Stimulated activated CD8-positive, alpha-beta memory T cell treated with anti-CD3 and anti-CD28 coated beads, Interleukin-4, amount 100 ng/mL, for 1 hour (primary cell): ENCODE measurements around the gene CARD19.
"Not testable (repeated sequence)": the region's sequence is repeated elsewhere in the genome, so short reads cannot be mapped to it uniquely, and the experiment has no call there.

ENCODE experiments used
- DNase-seq, 2 donors: peaks; one replicate each; pipeline ENCODE4 v3.0.0-alpha.2; 2020; ENCODE audit warnings: low read depth in 2 of 2, low spot score in 1 of 2

Gene CARD19

DNA sequence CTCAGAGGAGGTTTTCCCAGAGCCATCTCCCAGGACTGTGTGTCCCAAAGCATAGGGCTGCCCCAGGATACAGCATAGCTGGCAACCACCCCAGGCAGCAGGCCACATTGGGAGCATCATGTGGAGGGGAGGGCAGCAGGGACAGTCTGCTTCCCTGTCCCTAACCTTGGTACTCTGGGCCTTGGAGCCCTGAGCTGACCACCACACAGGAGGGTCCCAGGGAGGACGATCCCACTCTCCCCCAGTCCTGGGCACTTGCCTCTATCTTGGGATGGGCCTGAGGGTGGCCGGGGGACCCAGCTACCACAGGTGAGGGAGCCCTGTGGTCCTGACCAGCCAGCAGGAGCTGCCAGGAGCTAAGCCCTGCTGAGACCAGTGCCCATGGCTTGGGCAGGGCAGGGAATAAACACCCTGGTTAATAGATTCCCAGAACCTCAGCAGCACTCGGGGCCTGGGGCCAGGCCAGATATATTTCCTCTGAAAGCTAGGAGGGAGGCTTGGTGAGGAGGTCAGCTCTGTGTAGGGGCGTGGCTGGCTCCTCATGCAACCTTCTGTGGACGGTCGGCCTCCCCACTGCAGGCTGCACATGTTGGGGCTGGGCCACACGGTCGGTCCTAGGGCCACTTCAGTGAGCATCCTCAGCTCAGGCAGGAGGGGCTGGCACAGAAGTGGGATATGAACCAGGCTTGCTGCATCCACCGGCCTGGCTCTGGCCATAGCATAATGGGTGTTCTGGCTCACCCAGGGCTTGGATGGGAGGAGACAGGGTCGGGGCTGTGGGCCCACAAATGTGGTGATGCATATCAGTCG is 33.9 kb downstream of the CARD19 start:
- DNase-seq: no peak

DNA sequence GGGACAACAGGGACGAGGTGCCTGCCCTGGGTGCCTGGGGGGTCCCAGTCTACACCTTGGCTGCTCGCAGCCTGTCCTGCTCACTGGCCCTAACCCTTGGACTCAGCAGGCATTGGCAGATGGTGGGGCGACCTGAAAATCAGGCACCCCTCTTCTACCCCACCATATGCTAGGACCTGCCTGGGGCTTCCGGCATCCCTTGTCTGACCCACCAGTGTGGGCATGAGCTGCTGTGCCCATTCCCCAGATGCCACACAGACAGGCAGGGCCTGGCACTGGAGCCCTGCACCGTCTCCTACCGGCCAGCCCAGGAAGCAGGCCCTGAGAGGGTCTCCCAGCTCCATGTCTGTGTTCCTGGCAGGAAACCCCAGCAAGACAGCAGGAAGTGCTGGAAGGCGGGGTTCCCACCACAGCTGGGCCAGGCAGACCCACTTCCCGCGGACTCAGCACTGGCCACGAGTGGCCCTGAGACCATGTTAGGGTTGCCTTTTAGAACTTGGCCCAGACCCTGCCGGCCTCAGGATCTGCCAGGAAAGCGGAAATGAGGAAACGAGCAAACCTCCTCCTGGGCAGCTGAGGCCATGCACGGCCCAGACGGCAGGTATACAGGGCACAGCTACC is 35.0 kb downstream of the CARD19 start:
- no peak for DNase-seq

DNA sequence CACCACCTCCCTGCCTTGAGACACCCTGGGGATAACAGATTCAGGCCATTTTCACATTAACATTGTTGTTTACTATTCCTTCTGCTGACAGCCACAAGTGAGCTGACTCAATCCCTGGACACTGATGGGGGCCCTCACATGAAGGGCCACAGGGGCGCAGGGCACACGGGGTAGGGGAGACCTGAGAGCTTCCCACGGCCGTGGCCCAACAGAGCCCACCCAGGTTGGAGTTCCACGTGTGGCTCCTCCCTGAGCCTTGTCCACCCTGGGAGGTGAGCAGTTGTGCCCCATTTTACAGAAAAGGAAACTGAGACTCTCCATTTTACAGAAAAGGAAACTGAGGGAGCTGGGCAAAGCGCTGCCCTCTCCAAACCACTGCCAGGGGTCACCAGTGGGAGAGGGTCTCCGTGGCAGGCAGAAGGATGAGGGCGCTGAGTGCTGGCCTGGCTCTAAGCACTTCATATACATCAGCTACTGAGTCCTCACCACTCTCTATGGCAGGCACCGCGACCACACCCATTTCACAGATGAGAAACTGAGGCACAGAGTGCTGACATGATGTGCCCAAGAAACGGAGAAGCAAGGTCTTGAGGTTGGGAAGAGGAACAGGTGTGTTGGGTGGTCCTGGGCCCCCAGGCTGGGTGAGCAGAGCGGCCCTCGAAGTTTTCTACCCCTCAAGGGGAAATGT is 35.7 kb downstream of the CARD19 start:
- no peak for DNase-seq

DNA sequence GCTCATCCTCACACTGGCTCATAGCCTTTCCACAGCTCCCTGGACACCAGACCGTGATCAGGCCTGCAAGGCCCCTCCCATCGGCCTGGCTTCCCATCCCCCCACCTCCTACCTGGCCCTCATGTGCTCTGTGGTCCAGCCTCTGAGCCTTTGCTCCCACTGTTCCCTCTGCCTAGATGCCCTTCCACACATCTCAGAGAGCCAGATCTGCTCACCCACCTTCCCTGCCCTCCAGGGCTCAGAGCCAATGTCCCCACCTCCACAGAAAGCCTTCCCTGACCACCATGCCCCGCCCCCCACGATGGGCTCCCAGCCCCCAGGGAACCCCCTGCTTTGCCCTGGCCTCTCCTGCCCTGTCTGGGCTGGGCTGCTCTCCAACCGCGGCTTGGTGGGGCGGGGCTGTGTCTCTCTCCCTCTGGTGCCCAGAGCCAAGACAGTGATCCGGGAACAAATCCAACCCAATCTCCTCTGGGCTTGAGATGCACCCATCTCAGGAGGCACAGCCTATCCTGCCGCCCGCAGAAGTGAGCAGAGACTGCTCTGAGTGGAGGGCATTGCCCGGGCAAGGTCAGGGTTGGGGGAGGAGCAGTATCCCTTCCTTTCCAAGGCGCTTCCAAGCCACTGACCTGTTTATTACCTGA is 36.4 kb downstream of the CARD19 start:
- DNase-seq: no peak

DNA sequence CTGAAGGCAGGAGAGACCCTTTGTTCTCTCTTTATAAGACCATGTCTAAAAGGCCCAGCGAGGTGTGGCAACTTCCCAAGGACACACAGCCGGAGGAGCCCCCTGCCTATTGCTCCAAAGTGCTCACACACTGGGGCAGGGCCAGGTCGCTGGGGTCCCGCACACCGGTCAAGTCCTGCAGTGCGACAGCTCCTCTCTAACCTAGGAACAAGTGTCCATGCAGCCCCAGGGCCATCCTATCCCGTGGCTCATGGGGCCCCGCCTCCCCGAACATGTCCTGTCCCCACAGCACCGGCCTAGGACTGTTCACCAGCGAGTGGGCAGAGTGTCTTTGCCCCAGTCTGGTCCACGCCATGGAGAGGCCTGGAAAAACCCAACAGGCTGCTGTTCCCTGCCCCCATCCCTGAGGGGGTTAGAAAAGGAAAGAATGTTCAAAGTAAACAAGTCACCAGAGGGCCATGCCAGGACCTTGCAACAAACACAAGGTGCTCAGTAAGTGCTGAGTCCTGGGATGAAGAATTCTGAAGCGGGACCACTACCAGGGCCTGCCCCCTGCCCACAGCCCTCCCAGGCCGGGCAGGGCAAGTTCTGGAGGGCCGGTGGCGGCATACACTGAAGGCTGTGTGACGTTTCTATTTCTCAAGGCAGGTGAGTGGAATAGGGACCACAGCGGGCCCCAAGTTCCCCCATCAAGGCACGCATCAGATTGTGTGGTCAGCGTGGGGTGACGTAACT is 37.1 kb downstream of the CARD19 start:
- no peak for DNase-seq

DNA sequence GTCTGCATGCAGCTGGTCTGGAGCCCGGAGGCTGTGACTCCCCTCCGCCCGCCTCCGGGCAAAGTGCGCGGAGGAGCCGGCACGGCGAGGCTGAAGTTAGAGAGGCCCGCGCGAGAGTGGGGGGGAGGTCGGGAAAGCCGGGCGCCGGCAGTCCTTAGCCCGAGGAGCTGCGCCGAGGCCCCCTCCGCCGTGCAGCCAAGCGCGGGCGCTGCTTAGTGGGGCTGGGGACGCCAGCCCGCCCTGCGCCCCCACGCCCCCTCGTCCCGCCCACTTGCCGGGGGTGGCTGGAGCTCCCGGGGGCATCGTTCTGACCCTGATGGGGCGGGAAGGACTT is 37.6 kb downstream of the CARD19 start:
- DNase-seq: no peak

DNA sequence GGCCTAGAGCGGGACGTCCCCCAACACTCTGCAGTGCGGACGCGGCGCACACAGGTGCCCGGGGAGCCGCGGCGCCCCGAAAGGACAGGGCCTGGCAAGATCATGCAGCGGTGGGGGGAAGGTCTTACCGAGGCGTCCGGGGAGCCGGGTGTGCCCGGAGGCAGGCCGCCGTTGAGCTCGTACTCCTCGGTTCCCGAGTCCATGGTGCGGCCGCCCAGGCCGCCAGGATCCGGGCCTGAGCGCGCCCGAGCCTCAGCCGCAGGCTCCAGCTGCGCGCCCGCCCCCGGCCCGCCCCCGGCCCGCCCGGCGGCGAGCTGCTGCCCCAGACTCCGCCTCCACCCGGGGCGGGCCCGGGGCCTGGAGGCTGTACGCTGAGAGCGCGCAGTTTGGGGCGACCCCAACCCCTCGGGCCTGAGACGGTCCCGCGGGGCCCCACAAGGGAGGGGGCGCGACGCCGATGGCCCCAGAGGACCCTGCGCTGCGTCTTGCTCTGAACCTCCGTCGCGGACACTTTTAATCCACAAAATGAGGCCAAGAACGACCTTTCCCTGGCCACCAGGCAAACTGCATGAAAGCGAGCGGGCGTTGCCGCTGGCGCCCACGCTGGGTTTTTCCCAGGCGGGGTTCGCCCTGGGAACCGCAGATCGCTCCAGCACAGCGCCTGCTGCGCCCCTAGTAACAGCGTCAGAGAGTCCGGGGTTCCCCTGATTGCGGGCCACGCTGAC is 38.2 kb downstream of the CARD19 start, which contains the start of gene NINJ1:
TSS of gene NINJ1 (minus strand) at position 237 of the 725 bp plus-strand sequence. CDS start at position 203, 34 bp downstream.
- DNase-seq: peak; percentile 24 to 69

DNA sequence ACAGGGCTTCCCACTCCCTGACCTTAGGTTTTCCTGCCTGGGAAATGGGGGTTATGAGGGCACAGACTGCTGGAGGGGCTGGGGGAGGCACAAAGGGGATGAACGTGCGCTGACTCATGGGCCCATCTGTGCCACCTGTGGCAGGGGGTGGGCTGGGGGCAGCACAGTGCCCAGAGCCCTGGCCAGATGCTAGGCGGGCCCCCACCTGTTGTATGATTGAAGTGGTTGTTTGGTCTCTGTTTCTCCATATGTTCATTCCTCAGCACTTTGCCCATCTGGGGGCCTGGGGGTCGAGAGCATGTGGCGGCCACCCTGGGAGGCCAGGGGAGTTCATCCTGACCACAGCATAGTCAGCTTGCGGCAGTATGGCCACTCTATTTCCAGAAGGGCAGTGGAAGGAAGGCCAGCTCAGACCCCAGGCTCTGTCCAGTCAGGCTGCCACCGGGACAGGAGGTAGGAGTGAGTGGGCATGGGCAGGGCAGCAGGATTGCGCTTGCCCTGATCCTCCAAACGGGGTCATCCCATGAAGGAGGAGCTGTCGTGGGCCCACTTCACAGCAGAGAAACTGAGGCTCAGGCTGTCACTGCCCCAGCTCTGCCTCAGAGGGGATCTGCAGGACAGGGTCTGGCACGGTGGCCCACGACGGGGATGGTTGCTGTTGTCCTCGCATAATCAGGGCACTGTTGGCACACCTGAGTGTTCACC is 38.9 kb downstream of the CARD19 start:
- DNase-seq: peak in 1 of 2 donors; percentile 47

DNA sequence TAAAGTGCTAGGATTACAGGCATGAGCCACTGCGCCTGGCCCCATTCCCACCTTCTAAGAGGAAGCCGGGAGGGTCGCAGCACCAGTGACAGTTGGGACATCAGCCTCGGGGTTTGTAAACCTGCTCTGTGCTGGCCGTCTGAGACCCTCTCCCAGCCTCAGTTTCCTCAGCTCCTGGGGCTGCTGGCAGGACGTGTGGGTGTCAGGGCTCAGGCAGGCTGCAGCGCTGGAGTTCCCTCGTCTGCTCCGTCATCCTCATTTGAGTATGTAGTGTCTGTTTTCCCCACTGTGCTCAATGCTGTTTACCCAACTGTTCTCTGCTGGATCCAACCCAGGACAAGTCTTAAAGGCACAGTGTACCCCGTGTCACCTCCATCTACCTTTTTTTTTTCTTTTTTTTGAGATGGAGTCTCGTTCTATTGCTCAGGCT is 40.0 kb downstream of the CARD19 start:
- DNase-seq: no peak

DNA sequence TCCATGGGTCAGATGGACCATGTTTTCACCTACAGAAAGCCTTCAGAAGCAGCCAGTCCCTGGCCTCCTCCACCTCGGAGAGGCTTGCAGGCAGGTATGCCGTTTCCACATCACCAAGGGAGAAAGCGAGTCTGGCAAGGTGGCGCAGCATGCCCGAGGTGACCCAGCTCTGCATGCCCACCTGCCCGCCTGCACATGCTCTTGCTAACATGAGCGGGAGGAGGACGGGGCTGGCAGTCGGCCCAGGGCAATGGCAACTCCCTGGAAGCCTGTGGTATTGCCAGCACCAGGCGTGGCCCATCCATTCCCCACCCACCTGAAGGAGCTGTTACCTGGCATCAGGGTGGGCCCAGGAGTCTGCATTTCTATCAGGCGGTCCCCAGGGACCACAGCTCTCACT is 41.3 kb downstream of the CARD19 start:
- no peak for DNase-seq

DNA sequence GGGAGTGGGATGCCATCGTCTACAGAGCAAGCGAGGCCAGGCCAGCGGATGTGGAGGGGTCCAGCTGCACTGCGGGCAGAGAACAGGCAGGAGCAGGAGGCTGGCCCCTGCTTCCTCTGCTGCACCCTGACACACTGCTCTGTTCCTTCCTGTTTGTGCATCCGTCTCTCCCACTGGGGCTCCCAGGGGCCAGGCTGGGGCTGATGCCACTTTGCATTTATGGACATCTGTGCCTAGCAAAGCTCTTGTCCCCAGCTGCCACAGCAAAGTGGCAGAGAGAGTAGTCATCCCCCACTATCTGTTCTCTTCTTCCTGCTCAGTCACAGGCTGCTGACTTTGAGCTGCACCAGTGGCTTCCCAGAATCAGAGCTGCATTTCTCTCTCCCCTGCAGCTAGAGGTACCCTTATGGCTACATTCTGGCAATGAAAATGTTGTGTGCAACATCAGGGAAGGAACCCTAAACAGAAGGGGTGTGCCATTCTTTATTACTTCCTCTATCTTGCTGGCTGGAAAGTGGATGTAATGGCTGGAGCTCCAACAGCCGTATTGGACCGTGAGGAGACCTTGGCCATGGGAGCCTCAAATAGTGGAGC is 42.3 kb downstream of the CARD19 start:
- DNase-seq: no peak

DNA sequence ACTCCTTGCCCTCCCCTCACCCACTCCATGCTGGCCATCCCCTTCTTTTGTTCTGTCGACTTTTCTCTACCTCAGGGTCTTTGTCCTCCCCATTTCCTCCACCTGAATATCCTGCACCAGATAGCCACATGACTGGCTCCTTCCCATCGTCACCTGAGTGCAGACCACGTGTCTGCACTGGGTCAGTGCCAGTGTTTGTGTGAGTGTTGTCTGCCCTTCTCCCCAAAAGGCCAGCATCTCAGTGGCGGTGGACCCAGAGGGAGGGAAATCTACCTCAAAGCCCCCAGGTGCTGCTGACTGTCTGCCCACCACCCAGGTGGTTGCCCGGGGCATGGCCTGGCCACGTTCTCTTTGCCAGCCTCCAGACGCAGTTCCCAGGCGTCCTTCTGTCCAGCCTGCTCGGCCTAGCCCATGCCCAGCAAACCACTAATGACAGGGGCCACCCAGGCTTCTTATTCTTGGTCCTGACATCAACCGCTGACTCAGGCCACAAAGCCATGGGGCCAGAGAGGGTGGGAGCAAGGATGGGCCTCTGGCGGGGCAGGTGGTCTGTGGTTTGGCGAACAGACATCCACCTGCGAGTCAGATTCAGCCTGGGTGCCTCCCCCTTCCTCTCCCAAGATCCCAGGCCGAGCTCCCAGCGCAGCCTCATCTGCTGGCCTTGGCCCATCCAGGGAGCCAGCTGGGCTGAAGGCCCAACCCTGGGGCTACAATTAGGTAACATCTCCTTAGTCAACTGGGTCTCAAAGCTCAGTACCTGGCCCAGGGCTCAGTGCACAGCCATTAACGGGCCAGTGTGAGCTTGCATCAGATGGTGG is 43.6 kb downstream of the CARD19 start:
- DNase-seq: no peak

DNA sequence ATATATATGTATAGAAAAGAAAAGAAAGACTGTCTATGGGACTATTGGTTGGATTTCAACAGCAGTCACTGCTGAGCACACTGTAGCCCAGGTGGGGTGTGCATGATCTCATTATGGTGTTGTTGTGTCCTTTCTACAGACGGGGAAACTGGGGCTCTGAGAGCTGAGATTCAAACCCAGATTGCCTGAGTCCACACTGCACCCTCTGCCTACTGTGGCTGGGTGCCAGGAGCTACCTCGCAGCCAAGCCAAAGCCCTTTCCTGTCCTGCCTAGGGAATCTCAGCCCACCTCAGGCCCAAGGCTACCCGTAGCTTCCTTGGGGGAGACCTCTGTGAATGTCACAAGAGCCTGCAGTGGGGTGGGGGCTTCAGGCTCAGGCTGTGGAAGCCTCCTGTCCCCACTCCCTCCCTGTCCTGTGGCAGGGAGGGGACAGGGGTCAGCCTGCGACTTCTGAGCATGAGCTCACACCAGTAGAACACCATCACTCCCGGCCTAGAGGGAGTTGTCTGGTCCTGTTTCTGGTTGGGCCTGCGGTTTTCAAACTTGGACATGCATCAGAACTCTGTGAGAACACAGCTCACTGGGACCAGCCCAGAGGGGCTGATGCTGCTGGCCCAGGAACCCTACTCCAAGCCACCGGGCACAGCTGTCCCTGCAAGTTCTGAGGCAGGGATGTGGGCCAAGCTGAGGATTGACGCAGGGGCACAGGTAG is 45.9 kb downstream of the CARD19 start:
- no peak for DNase-seq

DNA sequence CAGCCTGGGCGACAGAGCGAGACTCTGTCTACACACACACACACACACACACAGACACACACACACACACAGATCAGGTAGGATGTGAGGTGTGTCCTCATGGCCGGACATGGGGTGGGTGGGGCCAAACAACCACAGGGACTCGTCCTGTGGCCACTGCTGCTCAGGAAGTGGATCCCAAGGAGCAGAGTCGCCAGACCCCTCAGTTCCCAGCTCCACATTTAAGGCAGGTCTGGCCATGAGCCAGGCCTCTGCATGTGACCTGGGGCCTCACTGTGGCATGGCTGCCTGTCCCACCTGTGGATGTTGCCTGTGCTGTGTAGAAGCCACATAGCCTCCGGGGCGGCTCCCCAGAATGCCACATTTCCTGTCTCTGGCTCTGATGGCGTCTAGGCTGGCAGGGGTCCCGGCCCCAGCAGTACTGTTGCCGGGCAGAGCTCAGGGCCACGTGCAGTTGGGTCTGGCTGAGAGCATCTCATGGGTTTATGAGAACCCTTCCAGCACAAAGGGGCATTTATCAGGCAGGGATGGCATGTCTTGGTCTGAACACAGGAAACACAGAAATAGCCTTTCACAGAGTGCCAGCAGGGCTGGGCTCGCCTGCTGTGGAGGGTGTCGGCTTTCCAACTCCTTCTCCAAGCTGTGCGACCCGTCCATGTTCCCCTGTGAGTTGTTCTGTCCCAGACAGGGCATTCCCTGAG is 48.0 kb downstream of the CARD19 start:
- no peak for DNase-seq

DNA sequence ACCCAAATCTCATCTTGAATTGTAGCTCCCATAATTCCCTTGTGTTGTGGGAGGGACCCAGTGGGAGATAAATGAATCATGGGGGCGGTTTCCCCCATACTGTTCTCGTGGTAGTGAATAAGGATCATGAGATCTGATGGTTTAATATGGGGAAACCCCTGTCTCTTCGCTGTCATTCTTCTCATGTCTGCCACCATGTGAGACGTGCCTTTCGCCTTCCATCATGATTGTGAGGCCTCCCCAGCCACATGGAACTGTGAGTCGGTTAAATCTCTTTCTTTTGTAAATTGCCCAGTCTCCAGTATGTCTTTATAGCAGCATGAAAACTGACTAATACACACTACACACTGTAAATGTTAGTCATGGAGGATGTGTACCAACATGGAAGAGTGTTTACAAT is 50.7 kb downstream of the CARD19 start:
- not testable (repeated sequence) for DNase-seq

DNA sequence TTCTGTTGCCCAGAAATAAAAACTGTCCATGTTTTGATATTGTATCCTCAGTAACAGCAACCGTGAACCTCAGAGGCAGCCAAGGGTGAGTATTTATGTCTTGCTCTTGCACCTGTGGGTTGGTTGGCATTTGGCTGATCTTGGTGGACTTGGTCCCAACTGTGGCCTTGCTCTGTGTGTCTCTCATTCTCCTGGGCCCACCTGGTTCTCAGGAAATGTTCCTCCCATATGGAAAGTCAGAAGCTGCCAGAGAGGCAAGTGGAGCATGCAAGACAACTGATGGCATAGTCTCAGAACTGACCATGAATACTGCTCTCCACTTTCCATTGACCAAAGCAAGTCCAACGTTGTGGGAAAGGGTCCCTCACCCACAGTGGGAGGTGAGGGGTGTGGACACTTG is 51.6 kb downstream of the CARD19 start:
- no peak for DNase-seq

DNA sequence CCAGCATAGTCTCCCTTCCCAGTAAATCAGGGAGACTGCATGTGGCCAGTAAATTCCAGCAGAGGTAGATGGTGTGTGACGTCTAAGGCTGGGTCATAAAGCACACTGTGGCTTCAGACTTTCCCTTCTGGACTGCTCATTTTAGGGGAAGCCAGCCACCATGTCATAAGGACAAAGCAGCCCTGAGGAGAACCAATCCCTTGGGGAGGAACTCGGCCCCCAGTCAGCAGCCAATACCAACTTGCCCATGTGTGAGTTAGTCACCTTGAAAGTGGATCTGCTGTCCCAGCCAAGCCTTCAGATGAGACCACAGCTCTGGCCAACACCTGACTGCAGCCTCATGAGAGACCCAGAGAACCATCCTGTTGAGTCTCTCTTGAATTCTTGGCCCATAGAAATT is 52.7 kb downstream of the CARD19 start:
- DNase-seq: no peak
